D721Med (cell line): ENCODE measurements around the gene AURKAIP1.

Experiments
- DNase-seq: peaks from one replicate; pipeline ENCODE4 v3.0.0; 2011; ENCODE audit warnings: low spot score; ENCODE audit not compliant: insufficient read length
- FAIRE-seq: peaks from 2 replicates; lab custom pipeline; 2011; peaks lifted over from hg19 to GRCh38; lab: Jason Lieb, UNC
- TF ChIP-seq, protein P1 (sequence below): IDR thresholded peaks from 2 replicates; pipeline ENCODE4 v1.5.1; 2012; ENCODE audit warnings: mild to moderate bottlenecking, control low read depth; ENCODE audit not compliant: insufficient read depth; ENCODE audit errors: missing control alignments

AURKAIP1 gene

DNA sequence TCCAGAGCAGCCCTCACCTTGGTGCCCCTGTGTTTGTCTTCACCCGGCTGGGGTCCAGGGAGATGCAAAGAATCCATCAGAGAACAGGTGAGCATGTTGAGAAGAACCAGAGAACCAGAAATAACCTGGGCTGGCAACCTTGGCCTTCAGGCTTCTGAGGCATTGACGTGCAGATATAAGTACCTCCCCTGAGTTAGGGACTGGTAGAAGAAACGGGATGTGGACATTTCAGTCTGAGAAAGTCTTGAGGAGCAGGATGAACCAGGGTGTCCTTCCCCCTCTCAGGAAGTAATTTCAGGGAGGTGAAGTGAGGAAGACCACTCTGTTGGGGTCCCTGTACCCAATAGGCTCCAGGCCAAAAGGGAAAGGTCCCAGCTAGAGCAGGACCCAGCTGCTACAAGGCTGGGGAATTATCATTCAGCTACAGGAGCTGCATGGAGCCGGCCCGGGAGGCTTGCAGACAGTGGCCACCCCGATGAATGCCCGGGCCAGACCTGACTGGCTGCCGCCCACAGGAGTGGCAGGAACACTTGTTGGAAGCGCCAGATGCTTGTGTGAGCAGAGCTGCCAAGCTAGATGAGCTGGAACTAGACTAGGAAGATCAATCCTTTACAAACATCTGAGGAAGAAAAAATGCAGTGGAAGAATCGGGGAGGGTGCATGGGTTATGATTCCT is 1.7 kb upstream of the AURKAIP1 start:
- TF ChIP-seq, protein P1, sequence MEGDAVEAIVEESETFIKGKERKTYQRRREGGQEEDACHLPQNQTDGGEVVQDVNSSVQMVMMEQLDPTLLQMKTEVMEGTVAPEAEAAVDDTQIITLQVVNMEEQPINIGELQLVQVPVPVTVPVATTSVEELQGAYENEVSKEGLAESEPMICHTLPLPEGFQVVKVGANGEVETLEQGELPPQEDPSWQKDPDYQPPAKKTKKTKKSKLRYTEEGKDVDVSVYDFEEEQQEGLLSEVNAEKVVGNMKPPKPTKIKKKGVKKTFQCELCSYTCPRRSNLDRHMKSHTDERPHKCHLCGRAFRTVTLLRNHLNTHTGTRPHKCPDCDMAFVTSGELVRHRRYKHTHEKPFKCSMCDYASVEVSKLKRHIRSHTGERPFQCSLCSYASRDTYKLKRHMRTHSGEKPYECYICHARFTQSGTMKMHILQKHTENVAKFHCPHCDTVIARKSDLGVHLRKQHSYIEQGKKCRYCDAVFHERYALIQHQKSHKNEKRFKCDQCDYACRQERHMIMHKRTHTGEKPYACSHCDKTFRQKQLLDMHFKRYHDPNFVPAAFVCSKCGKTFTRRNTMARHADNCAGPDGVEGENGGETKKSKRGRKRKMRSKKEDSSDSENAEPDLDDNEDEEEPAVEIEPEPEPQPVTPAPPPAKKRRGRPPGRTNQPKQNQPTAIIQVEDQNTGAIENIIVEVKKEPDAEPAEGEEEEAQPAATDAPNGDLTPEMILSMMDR = no peak
- no peak for DNase-seq
- FAIRE-seq = no peak

DNA sequence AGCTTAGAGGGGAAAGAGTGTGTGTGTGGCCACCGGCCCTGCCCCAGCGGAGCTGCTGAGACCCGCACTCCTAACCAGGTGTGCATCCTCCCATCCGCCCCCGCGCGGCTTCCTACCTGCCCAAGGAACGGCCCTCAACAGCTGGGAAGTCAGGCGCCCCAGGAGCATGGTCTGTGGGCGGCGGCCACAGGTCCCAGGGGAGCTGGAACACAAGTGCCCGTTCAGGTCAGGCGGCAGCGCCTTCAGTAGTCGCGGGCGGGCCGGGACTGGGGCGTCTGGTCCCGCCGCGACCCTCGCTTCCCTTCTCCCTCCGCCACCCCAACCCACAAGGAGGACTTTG is 448 bp downstream of the AURKAIP1 start:
- FAIRE-seq = no peak
- no peak for DNase-seq
- TF ChIP-seq, protein P1 = no peak

DNA sequence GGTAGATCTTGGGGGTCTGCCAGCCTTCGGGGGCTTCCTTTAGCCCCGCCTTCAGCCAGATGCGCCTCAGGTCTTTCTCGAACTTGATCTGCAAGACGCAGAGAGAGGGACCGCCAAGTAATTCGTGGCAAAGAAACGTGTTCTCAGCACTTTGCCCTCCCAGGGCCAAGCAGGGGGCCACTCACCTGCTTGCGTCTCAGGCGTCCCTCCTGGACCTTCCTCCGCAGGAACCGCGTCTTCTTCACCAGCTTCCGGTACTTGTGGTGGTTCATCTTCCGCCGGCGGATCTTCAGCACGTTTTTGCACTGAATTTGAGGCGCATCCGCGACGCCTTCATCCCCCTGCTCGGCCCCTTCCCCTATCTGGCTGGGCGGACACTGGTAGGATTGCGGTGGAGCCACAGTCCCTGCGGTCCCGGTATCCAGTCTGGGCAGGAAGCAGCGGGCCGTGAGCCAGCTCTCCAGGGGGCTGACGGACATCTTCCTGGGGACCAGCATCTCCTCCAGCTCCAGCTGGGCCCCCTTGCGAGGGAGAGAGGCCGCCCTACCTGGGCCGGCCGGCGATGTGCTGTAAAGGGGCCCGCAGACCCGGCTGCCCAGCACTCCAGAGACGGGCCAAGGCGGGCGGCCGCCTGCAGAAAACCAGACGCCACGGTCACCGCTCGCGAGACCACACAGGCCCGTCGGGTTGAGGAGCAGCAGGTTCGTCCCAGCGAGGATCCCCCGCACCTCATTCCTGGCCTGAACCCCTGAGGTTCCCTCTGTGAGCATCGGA is 1.0 kb downstream of the AURKAIP1 start:
- FAIRE-seq = no peak
- TF ChIP-seq, protein P1 = no peak
- no peak for DNase-seq

DNA sequence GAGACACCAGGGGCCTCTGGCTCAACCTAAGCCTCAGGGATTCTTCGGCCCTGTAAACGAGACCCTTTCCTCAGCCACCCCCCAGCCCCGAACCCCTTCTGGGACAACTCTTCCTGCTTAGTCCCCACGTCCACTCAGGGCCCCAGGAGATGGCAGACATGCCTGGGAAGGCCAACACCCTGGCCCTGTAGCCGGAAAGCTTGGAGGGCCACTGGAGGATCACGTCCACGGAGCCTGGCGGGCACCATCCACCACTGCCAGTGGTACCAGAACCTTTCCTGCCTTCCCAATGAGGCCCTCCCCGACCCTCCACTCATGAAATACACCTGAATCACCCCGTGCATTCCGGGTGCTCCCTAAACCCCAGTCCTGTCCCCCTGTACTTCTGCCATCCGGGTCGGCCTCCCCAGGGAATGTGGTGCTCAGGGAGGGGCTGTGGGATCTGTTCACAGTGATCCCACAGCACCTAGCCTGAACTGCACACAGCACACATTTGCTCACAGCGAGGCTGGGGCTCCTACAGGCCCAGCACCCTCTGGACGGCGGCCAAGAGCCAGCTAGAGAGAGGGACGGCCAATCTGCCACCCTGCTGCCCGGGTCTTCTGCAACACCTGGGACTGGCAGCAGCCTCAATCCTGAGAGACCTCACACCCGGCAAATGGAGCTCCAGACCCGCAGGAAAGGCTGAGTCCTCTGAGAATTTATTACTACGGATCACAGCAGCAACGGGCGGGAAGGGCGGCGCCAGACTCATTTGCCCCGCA is 1.8 kb downstream of the AURKAIP1 start:
- DNase-seq (no peak), FAIRE-seq (no peak)
- TF ChIP-seq, protein P1 = no peak

DNA sequence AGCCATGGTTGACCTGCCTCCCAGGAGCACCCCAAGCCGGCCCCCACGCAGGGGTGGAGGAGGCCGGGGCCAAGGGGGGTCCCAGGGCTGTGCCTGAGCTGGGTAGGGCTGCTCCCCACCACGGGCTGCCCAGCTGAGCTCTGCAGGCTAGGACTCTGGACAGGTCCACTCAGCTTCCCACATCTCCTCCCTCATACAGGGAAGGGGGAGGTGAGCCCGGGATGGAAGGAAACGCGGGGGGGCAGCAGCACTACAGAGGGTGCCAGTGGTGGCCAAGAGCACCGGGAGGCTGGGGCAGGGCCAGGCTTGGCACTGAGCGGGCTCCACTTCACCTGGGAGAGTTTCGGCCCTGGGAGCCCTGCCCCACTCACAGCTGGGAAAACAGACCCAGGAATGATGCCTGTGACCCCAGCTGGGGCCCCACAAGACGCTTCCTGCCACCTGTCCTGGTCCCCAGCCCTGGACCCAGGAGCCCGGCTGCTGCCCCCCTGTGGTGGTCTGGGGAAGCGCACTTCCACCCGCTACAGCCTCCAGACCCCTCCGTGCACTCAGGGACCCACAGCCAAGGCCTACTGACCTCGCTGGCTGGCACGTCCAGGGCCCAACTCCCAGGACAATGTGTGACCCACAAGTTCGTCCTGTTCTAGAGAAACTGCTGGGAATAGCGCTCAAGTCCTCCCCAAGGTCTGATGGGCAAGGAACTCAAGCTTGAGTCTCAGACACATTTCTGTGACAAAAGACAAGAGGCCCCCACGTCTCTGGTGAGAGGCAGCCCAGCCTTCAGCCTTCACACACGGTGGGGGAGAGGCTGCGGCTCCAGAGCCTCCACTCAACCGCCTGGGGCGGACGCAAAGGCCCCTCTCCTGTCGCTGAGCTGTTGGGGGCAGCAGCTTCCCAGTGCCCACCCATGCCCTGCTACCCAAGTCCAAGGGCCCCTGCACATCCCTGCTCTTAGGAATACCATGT is 3.0 kb downstream of the AURKAIP1 start:
- DNase-seq = no peak
- TF ChIP-seq, protein P1 = peak; percentile 63
- no peak for FAIRE-seq

DNA sequence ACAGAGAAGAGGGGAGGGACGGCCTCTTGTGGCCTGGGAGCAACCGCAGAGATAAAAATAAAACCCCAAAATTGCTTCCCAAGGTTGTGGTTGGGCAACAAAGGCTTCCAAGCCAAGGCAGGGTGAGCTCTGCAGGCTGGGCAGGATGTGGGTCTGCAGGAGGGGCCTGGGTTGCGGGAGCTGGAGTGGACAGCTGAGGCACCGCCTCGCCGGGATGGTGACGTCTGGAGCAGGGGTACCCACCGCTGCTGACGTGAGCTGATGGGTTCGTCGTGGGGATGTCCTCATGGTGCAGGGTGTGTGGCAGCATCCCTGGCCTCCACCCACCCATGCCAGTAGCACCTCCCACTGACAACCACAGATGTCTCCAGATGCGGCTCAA is 3.7 kb downstream of the AURKAIP1 start:
- TF ChIP-seq, protein P1 = no peak
- DNase-seq (no peak), FAIRE-seq (no peak)
